K562 (cell line): ENCODE results near the gene CPED1. TPM values are rescaled to one million over a fixed set of nuclear protein-coding genes. Genes with fewer than 3 reads are reported as not detected.
A peak's percentile ranks its signal among the peaks of the same experiment; 100 is the strongest.

ENCODE experiments used
- COPS2 ChIP-seq: fragments of 450-650 bp; conservative IDR thresholded peaks from 2 replicates; pipeline ENCODE4 v1.6.1; 2016; ENCODE audit warnings: mild to moderate bottlenecking, moderate library complexity
- CREB3L1 ChIP-seq: fragments of 450-650 bp; IDR thresholded peaks from 2 replicates; pipeline ENCODE4 v1.6.1; 2014; ENCODE audit warnings: low read depth, mild to moderate bottlenecking, moderate library complexity, borderline replicate concordance
- GABPB2 ChIP-seq: fragments of 250-450 bp; sonication (Bioruptor Pico); conservative IDR thresholded peaks from 2 replicates; pipeline ENCODE4 v1.5.1; 2021; ENCODE audit warnings: mild to moderate bottlenecking
- GMEB1 ChIP-seq: fragments of 250-450 bp; sonication (Bioruptor Pico); IDR thresholded peaks from 2 replicates; pipeline ENCODE4 v1.4.0; 2020; ENCODE audit warnings: mild to moderate bottlenecking
- HNRNPH1 ChIP-seq: fragments of 200-400 bp; formaldehyde crosslinking; optimal IDR thresholded peaks from 2 replicates; pipeline ENCODE3; 2017; ENCODE audit warnings: low read depth, mild to moderate bottlenecking, low read length, moderate library complexity
- NFRKB ChIP-seq: fragments of 450-650 bp; IDR thresholded peaks from 2 replicates; pipeline ENCODE4 v1.6.1; 2016; ENCODE audit warnings: low read depth
- NFYB ChIP-seq: IDR thresholded peaks from 2 replicates; pipeline ENCODE4 v1.6.1; 2011; ENCODE audit warnings: mild to moderate bottlenecking, moderate library complexity; ENCODE audit not compliant: insufficient read length; ENCODE audit errors: extremely low read depth
- RBM22 ChIP-seq: fragments of 200-400 bp; formaldehyde crosslinking; IDR thresholded peaks from 2 replicates; pipeline ENCODE4 v1.6.1; 2018; ENCODE audit warnings: low read length, low read depth; ENCODE audit not compliant: poor library complexity, severe bottlenecking
- RBM39 ChIP-seq: fragments of 200-400 bp; formaldehyde crosslinking; optimal IDR thresholded peaks from 2 replicates; pipeline ENCODE3; 2018; ENCODE audit warnings: low read depth, low read length
- SP2 ChIP-seq: IDR thresholded peaks from 2 replicates; pipeline ENCODE4 v1.6.1; 2011; ENCODE audit warnings: mild to moderate bottlenecking, low read depth, low read length, moderate library complexity; ENCODE audit not compliant: poor library complexity, severe bottlenecking; ENCODE audit errors: extremely low read depth
- ZFP1 ChIP-seq: fragments of 450-650 bp; formaldehyde crosslinking; IDR thresholded peaks from 2 replicates; pipeline ENCODE4 v1.4.0; 2020; ENCODE audit warnings: mild to moderate bottlenecking, mixed read lengths
- polyA plus RNA-seq, 8 experiments: library from polyadenylated mRNA; depleted of rRNA in 4 of 8; stranded (reverse) in 5 of 8; unstranded in 3 of 8; fragments of >200 nt; fragmentation: Nextera tagmentation in 2 of 8; fragmentation: Illumina TruSeq in 1 of 8; extraction: Ambion mirVana in 2 of 8; extraction: Trizol in 1 of 8; gene quantifications; 2 replicates each; pipeline versions ENCODE4 v1.2.1 to v1.2.3, GENCODE V29; 2011 to 2014; ENCODE audit warnings: inconsistent platforms in 1 of 8, missing spikeins in 1 of 8
- total RNA-seq, 7 experiments: library from RNA; depleted of rRNA in 6 of 7; stranded (reverse); fragments of >200 nt in 6 of 7; fragmentation: Illumina TruSeq in 2 of 7; extraction: Trizol in 2 of 7; gene quantifications; 2 replicates each; pipeline versions ENCODE4 v1.2.1 to v1.2.3, GENCODE V29; 2011 to 2021; ENCODE audit warnings: low replicate concordance in 1 of 7
- TF ChIP-seq, protein P1 (sequence below): fragments of 450-650 bp; IDR thresholded peaks from 2 replicates; pipeline ENCODE4 v1.6.1; 2018; ENCODE audit not compliant: partially characterized antibody
- TF ChIP-seq, protein P2 (sequence below), 3 experiments: fragments of 200-800 bp in 1 of 3; fragments of 250-450 bp in 1 of 3; fragments of 450-650 bp in 1 of 3; sonication (Bioruptor Pico) in 1 of 3; sonication (Bioruptor generic) in 1 of 3; formaldehyde crosslinking in 1 of 3; IDR thresholded peaks; 2 replicates each; pipeline versions ENCODE4 v1.6.1 to v1.8.0; 2016 to 2022; ENCODE audit warnings: mild to moderate bottlenecking in 2 of 3, missing genetic modification characterization in 2 of 3, missing compliant biosample characterization in 1 of 3, moderate library complexity in 1 of 3

Gene CPED1
- total and polyA plus RNA-seq, 9 of the 15 experiments (the other 6 are each of a cell fraction or from before 2014, with no cell fraction given): 195 to 393 (median 290) TPM

GRCh38 chr7:121076350-121077164, 88.0 kb downstream of the CPED1 start (continued):
- TF ChIP-seq CREB3L1: peak; percentile 49; the same call in 1 of the 2 replicates
- no peak for TF ChIP-seq HNRNPH1
- TF ChIP-seq SP2: no peak
- TF ChIP-seq, protein P1, sequence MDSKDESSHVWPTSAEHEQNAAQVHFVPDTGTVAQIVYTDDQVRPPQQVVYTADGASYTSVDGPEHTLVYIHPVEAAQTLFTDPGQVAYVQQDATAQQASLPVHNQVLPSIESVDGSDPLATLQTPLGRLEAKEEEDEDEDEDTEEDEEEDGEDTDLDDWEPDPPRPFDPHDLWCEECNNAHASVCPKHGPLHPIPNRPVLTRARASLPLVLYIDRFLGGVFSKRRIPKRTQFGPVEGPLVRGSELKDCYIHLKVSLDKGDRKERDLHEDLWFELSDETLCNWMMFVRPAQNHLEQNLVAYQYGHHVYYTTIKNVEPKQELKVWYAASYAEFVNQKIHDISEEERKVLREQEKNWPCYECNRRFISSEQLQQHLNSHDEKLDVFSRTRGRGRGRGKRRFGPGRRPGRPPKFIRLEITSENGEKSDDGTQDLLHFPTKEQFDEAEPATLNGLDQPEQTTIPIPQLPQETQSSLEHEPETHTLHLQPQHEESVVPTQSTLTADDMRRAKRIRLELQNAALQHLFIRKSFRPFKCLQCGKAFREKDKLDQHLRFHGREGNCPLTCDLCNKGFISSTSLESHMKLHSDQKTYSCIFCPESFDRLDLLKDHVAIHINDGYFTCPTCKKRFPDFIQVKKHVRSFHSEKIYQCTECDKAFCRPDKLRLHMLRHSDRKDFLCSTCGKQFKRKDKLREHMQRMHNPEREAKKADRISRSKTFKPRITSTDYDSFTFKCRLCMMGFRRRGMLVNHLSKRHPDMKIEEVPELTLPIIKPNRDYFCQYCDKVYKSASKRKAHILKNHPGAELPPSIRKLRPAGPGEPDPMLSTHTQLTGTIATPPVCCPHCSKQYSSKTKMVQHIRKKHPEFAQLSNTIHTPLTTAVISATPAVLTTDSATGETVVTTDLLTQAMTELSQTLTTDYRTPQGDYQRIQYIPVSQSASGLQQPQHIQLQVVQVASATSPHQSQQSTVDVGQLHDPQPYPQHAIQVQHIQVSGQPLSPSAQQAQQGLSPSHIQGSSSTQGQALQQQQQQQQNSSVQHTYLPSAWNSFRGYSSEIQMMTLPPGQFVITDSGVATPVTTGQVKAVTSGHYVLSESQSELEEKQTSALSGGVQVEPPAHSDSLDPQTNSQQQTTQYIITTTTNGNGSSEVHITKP: peak; percentile 77
- no peak for TF ChIP-seq RBM22
- no peak for TF ChIP-seq RBM39
- no peak for TF ChIP-seq GMEB1 (CRISPR knock-in tag)
- peak; percentile 41 for TF ChIP-seq NFRKB
- TF ChIP-seq, protein P2, sequence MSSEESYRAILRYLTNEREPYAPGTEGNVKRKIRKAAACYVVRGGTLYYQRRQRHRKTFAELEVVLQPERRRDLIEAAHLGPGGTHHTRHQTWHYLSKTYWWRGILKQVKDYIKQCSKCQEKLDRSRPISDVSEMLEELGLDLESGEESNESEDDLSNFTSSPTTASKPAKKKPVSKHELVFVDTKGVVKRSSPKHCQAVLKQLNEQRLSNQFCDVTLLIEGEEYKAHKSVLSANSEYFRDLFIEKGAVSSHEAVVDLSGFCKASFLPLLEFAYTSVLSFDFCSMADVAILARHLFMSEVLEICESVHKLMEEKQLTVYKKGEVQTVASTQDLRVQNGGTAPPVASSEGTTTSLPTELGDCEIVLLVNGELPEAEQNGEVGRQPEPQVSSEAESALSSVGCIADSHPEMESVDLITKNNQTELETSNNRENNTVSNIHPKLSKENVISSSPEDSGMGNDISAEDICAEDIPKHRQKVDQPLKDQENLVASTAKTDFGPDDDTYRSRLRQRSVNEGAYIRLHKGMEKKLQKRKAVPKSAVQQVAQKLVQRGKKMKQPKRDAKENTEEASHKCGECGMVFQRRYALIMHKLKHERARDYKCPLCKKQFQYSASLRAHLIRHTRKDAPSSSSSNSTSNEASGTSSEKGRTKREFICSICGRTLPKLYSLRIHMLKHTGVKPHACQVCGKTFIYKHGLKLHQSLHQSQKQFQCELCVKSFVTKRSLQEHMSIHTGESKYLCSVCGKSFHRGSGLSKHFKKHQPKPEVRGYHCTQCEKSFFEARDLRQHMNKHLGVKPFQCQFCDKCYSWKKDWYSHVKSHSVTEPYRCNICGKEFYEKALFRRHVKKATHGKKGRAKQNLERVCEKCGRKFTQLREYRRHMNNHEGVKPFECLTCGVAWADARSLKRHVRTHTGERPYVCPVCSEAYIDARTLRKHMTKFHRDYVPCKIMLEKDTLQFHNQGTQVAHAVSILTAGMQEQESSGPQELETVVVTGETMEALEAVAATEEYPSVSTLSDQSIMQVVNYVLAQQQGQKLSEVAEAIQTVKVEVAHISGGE (CRISPR knock-in tag; IDR thresholded peaks at IDR 0.05): peak in 1 of 3 experiments; percentile 75; a peak in 2 of 6 replicates
- peak; percentile 16; the same call in 1 of the 2 replicates for TF ChIP-seq ZFP1 (CRISPR knock-in tag)
- TF ChIP-seq COPS2: no peak
- TF ChIP-seq NFYB: peak; percentile 72
- TF ChIP-seq GABPB2 (CRISPR knock-in tag): no peak; the same call in 1 of the 2 replicates
